Stimulated activated CD8-positive, alpha-beta memory T cell treated with anti-CD3 and anti-CD28 coated beads, Interleukin-15, amount 100 ng/mL, for 1 hour (primary cell): ENCODE results near the gene AATK.

Experiments used
- DNase-seq: peaks from one replicate; pipeline ENCODE4 v3.0.0-alpha.2; 2020; ENCODE audit warnings: low read depth

Gene AATK

DNA sequence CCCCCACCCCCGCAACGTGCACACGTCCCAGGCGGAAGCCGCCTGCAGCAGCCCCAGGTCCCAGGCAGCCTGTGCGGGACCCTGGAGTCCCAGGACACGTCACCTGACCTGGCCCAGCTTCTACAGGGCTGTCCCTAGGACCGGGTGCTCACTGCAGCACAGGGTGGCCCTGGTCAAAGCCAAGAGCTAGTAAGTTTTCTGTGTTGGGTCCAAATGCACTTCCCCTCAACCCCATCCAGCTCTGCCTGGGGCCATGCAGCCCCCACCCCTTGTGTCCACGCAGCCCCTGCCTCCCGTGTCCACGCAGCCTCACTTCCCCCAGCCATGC, 22.9 kb downstream of the AATK start:
- no peak for DNase-seq

DNA sequence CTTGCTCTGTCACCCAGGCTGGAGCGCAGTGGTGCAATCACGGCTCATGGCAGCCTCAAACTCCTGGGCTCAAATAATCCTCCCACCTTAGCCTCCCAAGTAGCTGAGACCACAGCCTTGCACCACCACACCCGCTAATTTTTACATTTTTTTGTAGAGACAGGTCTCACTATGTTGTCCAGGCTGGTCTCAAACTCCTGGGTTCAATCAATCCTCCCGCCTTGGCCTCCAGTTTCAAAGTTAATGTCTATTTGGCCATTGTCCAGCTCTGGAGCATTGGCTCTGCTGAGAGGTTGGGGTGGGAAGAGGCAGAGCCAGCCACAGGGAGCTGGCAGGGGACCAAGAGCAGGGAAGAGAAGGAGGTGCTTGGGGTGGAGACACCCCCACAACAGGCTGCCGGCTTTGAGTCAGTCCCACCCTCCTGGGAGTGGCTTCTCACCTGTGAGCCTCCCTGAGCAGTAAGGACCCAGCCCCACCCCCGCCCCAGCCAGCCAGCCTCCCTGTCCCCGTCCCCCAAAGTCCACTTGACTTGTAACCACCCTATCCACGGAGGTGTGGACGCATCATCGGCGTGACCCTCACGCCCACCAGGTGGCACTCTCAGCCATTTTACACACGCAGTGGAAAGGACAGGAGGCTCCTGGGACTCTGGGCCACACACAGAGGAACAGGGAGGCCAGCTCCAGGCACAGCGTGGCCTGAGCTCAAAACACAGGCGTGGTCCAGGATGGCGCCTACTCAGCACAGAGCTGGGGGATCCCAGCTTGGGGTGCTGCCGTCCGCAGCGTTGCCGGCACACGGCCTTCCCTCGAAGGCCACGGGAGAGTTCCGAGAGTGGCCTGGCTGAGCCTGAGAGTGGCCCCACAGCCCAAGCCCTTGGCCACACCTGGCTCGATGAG, 23.5 kb downstream of the AATK start:
- DNase-seq, result peak; percentile 27

DNA sequence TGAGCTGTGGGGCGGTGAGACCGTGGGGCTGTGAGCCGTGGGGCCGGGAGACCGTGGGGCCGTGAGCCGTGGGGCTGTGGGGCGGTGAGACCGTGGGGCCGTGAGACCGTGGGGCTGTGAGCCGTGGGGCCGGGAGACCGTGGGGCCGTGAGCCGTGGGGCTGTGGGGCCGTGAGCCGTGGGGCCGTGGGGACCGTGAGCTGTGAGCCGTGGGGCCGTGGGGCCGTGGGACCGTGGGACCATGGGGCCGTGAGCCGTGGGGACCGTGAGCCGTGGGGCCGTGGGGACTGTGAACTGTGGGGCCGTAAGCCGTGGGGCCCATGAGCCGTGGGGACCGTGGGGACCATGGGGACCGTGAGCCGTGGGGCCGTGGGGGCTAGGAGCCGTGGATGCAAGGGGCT, 25.3 kb downstream of the AATK start:
- no peak for DNase-seq

DNA sequence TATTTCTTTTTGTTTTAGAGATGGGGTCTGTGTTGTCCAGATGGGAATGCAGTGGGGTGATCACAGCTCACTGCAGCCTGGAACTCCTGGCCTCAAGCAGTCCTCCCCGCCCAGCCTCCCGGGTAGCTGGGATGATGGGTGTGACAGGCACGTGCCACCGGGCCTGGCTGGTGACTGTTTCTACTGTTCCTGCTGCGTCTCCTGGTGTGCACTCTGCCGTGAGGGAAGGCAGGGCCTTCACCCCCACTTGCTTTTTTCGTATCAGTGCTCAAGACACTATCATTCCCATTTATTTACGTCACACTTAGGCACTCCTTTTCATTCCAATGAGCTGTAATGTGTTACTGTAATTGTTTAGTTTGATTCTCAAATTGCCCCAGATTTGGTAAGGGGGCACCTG, 26.0 kb downstream of the AATK start:
- DNase-seq, result no peak

DNA sequence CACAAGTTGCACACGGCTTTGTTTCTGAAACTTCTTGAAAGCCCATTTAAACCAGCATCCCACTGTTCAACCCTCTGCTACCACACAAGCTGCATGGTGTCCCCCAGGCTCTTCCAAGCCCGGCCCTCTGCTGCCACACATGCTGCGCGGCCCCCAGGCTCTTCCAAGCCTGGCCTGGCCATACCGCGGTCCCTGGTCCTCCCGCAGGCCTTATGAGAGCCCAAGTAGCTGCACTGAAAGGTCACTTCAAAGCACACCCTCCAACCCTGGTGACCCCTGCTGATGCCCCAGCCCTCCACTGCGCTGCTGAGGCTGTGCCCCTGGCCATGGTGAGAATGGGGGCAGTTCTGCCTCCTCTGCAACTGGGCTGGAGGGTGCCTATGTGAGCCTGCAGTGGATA, 26.6 kb downstream of the AATK start:
- no peak for DNase-seq

DNA sequence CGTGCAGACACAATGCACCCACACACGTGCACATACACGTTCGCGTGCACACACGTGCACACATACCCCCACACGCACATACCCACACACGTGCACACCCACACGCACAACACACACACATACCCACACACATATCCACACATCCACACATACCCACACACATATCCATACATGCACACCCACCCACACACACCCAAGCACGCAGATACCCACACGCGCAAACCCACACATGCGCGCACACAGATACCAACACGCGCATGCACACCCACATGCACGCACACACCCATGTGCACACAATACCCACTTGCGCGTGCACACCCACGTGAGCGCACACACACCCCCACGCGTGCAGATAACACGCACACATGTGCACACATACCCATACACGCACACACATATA, 27.5 kb downstream of the AATK start:
- no peak for DNase-seq

DNA sequence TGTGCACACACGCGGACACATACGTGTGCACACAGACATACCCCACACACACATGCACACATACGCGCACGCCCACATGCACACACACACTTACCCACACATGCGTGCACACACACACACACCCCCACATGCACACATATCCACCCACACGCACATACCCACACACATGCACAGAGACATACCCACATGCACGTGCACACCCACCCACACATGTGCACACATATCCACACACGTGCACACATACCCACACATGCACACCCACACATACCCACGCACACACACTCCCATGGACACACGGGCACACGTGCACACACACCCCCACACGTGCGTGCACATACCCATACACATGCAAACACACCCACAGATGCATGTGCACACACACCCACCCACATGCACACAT, 27.9 kb downstream of the AATK start:
- DNase-seq, result no peak

DNA sequence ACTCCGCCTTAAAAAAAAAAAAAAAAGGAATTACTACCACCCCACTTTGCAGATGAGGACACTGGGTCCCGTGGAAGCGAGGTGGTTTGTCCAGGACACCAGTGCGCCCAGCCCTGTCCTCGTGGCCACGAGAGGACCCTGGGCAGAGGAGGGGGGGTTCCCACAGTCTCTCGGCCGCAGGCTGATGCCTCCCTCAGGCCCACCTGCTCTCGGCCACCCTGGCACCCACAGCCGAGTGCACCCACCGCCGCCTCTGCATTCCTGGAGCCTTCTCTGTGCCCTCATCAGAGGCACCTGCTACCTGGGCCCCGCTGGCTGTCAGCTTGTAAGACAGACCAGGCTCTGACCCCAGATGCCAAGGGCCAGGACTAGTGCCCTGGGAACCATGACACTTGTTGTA, 28.8 kb downstream of the AATK start:
- DNase-seq, result no peak

DNA sequence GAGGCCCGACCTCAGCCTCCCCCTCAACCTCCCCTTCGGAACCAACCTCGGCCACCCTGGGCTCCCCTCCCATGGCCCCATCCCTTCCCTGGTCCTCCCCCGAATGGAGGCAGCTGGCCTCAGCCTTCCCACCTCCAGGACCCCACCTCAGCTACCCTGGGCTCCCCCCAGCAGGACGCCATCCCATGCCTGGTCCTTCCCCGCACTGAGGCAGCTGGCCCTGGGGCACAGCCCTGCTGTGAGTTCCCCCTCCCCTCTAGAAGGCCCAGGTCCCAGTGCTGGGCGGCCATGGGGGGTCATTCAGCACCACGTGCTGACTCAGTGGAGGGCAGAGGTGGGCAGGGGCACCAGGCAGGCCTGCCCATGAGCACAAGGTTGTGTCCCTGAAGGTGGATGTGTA, 29.7 kb downstream of the AATK start:
- no peak for DNase-seq

DNA sequence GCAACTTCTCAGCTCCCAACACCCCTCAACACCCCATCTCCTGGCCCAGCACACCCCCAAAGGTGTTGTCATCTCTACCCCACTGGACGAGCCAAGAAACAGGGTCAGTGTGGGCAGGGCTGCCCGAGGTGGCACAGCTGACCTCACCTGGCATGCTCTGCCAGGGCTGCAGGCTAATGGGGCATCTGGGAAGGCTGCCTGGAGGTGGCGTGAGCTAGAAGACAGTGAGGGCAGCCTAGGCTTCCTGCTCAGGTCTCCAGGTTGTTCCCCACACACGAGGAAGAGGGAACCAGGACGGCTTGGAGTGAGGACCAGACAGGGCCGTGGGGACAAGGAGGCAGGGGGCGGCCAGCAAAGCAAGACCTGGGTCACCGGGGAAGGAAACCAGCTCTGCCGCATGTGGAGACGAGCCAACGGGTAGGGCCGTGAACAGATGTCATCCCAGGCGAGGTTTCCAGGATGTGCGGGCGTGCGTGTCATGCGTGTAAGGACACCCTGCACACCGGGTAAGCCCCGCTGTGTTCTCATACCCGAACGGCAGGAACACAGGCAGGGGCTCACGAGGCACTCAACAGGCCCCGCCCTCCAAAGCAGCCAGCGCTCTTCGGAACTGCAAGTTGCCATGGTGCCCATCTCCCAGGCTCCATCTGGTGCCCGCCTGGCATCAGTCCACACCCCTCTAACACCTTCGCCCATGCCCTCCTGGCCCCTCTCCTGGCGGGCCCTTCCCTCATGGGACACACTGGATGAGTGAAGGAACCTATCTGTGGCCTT, 30.3 kb downstream of the AATK start:
- no peak for DNase-seq

DNA sequence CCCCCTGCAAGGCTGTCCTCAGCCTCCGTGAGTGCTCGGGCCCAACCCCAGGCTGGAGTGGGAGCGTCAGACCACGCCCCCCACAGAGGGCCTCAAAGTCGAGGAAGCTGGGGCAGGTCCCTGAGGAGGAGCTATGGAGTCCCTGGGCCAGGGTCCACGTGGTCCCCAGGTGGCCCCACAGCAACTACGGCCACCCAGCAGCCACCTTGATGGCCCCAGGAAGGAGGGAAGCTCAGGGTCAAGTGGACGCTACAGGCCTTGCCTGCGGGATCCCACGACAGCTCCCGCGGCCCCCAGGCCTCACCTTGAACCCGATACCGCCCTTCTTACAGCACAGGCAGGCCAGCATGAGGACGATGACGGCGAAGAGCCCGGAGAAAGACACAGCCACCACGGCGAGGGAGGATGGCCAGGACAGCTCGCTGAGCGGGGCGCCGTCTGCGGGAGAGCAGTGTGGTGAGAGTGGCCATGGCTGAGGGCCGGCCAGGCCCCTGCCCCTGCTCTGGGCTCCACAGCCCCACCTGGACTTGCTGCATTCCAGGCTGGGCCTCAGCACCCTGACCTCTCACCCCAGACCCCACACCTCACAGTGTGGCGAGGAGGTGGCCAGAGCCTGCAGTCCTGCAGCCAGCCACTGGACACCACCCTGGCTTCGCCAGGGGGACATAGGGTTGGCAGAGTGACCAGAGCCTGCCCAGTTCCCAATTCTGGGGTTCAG, 31.8 kb downstream of the AATK start:
- no peak for DNase-seq

DNA sequence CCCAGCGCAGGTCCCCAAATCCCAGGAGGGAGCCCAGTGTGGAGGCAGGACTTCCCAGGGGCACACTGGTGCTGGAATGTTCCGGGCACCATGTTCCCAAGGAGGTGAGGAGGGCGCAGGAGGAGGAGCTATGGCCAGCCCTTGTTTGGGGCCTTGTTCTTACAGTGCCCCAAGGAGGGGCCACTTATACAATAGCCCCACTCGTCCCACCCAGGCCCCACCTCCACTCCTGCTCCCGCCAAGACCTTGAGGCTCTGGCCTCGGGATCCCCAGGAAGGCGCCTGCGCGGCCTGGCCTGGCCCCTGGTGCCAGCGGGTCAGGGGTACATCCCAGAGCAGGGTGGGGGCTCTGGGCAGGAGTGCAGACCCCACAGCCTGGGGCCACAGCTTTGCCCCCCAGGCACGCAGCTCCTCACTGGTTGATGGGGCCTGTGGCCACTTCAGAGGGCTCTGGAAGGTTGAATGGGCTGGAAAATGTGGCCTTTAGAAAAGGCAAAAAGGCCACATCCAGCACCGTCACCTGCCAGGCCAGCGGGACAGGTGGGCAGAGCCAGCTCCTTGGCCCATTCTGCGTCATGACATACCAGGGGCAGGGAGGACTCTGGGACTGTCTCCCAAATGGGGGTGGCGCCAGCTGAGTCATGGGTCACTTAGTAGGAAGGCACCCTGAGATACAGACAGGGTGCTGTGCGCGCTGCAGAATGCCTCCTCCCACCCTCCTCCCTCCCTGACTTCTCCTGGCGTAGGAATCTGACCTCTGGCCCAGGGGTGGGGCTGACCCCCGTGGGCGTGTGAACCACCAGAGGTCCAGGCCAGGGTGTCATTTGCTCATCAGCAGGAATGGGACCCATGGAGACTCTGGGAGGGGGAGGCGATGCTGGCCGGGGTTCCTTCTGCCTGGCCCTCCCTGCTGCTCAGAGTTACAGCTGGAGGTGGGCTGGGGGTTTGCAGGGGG, 33.0 kb downstream of the AATK start:
- no peak for DNase-seq

DNA sequence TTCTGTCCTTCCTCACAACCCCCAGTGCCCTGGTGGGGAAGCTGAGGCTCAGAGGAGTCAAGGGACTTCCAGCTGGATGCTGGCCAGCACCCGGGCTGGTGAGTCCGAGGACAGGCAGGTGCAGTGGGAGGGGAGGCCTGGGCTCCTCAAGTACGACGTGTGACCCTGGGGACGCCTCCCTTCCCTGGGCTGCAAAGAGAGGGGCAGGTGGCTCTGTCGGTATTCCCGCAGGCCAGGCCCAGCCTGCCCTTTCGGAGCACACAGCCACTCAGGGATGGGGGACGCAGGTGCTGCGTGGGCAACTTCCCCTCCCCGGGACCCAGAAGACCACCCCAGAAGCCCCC, 33.9 kb downstream of the AATK start:
- DNase-seq, result no peak

DNA sequence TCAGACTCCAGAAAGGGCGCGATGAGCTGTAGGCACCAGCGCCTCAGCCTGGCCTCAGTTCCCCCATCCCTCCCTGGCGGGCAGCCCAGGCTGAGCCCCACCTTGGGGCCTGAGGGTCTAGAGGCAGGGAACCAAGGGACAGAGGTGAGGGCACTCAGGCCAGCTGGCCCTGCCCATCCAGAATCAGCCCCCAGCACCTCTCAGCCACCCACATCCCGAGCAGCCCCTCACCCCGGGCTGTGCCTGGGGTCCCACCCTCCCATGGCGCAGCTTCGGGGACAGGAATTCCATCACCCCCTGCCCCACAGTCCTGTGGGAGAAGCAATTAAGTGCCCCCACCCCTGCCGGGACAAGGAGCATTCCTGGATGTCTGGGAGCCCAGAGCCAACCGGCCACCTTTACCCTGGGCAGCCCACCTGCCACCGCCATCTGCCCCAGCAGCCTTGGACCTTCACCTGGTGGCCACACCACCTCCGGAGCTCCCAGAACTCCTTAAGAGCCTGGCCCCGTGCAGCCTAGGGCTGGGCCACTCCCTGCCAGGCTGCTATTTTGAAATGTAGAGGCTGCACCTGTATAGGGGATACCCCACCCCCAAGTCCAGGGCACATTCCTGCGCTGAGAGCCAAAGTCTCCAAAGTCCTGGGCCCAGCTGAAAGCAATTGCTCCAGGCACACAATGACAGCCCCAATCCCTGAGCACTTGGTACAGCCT, 34.4 kb downstream of the AATK start:
- DNase-seq, result no peak

DNA sequence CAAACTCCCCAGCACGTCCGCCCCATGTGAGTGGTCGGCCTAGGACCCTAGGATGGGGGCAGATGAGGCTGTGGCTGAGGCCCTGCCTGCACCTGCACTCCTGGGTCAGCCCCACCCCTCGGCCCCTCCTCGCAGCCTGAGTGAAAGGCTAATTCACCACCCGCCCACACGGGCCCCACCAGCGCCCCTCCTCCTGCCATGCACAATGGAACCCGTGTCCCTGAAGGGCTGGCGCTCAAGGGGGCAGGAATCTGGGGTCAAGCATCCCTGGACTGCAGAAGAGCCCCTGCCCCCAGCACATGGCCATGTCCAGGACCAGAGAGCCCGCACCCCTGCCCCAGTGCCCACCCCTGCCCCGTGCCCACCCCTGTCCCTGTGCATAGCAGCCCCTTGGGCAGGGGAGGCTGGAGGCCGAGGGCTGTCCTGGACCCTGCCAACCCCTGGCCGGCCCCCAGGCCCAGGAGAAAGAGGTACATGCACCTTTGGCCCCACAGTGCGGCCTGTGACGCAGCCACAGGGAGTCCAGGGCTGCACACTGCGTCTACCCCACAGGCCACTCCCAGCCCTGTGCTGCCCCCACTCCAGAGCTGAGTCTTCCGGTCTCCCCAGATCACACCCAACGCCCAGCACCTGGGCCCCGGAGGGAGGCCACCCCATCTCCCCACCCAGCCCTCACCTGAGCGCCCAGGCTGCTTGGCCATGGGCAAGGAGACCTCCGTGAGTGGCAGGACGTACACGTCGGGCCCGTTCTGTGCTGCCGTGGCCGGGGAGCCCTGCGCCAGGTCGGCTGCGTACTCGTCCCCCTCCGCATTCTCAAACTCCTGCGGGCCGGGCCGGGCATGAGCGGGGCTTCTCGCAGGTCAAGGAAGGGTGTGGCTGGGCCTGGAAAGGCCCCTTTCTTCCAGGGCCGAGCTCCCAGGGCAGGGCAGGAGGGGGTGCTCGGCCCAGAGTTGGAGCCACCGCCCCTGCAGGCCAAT, 35.3 kb downstream of the AATK start:
- no peak for DNase-seq

DNA sequence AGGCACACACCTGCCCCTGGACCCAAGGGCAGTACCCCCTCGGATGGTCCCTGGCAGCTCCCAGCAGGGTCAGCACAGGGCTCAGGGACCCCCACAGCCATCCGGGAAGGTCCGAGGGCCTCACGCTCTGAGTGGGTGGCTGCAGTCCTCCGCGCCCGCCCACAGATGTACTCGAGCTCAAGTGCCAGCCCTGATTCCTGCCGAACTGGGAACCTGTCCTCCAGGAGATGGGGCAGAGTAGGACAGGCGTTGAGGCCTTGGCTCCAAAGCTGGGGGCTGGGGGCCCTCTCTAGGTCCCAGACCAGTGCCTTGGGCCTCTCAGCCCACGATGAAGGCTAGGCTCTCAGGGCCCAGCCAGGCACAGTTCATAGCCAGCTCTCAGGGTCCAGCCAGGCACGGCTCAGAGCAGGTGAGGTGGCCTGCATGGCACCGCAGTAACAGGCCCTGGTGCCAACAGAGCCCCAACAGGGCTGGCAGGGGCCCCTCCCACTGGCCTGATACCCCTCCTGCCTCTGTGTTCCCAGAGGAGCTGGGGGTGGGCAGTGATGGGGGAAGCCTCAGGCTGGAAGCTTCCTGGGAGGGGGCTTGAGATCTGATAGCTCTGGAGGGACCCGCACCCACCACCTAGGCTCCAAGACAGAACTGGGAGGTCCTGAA, 36.2 kb downstream of the AATK start:
- DNase-seq, result no peak

DNA sequence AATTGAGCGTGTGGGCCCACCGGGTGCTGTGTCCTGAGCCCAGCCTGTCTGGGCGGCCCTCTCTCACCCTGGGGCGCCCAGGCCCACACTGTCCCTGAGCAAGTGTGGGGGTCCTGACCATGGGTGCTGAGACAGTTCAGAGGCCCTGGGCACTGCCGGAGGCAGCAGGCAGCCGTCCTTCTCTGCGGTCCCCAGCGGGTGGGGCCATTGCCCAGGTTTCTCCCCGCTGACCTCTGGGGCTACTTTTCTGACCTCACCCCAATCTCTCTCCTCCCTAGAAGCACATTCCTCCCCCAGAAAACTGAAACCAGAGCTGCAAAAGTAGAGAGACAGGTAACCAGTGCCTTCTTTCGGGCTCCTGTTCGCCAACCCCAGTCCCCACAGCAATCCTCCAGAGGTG, 36.7 kb downstream of the AATK start:
- no peak for DNase-seq

DNA sequence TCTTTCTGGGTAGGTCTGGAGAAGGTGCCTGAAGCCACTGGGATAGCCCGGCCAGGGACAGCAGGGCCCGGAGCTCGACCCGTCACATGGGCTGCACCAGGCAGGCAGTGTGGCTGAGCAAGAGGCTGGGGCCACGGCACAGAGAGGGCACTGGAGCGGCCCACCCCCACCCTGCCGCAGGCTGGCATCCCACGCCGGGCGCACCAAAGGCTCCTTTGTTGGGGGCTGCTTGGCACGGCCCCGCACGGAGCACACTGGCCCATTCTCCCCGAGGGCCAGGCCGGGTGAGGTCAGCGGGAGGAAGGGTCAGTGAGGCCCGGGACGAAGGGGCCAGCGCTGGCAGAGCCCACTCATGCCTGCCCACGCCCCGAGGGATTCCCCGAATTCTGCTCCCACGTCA, 37.2 kb downstream of the AATK start:
- DNase-seq, result no peak

DNA sequence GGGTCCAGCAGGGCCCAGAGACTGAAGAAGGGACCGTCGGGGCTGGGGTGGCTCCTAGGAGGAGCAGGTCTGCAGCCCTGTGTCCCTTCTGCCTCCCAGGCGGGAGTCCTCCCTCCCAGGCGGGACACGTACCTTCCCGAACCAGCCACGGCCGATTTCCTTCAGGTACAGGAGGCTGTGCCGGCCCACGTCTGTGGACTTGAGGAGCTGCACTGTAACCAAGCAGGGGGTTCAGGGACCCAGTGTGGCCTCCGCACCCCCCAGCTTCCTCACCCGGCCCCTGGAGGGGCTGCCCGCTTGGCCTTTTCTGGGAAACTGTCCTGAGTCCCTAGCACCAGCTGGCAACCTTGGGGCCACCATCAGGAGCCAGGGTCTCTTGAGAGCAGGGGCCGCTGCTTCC, 37.7 kb downstream of the AATK start:
- DNase-seq, result no peak
